ENCODE measurements around the gene LCAT.

Gene LCAT

DNA sequence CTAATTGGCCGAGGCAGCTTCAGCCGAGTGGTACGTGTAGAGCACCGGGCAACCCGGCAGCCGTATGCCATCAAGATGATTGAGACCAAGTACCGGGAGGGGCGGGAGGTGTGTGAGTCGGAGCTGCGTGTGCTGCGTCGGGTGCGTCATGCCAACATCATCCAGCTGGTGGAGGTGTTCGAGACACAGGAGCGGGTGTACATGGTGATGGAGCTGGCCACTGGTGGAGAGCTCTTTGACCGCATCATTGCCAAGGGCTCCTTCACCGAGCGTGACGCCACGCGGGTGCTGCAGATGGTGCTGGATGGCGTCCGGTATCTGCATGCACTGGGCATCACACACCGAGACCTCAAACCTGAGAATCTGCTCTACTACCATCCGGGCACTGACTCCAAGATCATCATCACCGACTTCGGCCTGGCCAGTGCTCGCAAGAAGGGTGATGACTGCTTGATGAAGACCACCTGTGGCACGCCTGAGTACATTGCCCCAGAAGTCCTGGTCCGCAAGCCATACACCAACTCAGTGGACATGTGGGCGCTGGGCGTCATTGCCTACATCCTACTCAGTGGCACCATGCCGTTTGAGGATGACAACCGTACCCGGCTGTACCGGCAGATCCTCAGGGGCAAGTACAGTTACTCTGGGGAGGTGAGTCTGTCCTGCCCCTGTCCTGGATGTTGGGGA, 34.7 kb downstream of the LCAT start:
- no peak for DNase-seq

DNA sequence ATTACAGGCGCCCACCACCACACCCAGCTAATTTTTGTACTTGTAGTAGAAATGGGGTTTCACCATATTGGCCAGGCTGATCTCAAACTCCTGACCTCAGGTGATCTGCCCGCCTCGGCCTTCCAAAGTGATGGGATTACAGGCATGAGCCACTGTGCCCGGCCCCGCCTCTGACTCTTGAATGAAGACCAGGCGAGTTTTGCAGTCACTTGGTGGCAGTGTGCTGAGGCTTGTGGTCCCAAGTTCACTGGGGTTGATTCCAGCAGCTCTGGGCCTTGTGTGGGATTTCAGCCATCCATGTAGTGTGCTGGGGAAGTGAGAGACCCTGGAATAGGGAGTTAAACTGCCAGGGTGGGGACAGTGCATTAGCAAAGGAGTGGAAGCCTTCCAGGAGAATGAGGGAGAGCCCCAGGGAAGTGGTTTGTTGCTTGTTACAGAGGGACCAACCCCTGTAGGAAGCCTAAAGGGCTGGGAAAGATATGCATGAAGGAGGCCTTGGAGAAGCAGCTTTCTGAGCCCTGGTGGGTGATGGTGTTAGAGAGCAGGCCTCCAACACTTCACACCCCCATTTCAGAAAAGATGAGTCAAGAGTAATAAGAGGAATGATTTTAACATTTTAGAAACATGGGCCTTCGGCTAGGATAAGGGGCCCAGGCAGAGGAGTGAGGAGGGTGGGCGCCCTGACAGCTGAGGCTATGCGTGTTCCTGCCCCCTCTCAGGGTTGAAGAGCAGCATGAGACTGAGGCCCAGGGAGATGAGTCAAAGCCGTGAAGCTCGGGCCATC, 36.3 kb downstream of the LCAT start:
- no peak for DNase-seq

DNA sequence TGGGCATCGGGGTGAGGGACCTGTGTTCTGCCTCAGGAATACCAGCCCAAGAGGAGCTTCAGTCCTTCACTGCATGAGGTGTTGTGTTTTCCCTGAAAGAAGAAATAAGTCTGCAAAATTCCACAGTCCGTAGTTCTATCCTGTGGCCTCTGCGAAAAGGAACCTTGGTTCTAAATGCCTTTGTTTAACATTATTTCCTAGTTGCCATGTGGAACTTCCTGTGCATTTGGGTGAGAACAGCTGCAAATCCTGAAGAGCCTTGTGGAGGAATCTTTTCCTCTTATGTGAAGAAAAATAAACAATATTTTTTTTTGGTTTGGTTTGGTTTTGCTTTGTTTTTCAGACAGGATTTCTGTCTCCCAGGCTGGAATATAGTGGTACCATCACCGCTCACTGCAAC, 41.1 kb downstream of the LCAT start:
- DNase-seq: no peak

DNA sequence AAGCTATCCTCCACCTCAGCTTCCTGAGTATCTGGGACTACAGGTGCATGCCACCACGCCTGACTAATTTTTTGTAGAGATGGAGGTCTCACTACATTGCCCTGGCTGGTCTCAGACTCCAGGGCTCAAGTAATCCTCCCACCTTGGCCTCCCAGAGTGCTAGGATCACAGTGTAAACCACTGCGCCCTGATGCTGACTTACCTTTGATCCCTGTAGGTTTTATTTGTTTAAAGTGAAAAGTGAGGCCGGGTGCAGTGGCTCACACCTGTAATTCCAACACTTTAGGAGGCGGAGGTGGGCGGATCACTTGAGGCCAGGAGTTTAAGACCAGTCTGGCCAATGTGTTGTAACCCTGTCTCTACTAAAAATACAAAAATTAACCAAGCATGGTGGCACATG, 42.2 kb downstream of the LCAT start:
- no peak for DNase-seq

GRCh38 chr16:67897231-67897630, 46.7 kb downstream of the LCAT start:
- DNase-seq: no peak

DNA sequence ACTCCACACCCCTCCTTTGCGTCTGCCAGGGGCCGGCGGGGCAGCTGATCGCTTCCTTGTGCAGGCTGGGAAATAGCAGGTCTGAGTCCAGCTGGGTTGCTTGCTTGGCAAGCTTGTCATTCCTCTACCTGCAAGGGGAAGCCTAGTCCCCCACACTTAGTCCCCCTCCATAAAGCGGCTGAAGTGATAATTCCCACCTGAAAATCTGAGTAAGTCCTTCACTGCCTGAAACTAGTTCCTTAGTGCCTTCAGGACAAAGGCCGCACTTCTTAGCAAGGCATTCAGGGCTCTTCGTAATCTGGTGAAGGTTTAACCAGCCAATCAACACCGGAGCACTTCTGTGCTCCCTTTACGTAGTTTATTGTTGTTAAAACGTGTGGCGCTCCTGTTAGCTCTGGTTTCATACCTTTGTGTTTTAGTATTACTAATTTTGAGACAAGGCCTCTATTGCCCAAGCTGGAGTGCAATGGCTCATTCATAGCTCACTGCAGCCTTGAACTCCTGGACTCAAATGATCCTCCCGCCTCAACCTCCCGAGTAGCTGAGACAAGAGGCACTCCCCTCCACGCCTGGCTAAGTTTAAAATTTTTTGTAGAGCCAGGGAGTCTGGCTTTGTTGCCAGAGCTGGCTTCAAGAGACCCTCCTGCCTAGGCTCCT, 50.0 kb downstream of the LCAT start:
- no peak for DNase-seq

DNA sequence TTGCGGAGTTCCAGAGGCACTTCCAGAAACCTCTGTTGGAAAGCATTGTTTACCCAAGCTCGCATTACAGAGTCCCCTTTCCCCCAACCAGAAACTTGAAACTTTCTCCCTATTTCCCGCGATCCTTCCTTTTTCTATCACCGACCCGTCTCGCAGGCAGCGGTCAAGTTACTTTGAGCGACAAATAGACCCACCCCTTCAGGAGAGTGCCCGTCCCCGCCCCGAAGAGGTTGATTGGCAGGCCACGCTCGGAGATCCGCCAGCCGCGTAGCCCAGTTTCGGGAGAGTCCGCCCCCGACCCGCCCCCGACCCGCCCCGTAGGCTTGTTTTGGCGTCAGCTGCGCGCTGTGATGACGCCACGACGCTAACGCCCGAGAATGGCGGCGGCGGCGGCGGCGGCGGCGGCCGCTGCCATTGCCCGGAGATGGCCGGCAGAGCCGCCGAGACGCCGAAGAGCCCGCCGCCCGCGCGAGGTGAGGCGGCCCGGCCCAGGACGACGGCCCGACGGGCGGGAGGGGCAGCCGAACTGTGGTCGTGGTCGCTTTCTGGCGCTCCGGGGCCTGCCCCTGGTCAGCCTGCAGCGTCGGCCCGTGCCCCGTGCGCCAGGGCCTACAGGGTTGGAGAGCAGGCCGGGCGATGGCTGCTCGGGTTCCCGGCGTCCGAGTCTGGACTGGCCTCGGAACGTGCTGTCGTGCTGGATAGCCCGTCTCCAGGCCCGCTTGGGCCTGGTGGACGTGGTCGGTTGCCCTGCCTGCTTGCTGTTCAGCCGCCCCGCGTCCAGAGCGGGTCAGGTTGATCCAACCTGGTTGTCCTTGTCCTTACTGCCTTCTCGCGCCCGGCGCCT, 50.8 kb downstream of the LCAT start, which contains the start of gene PSKH1:
Gene PSKH1 (plus strand): TSS at position 356 of the 844 bp plus-strand sequence. CDS start 15,496 bp downstream, outside the sequence.
- peak; percentile 92 for DNase-seq

DNA sequence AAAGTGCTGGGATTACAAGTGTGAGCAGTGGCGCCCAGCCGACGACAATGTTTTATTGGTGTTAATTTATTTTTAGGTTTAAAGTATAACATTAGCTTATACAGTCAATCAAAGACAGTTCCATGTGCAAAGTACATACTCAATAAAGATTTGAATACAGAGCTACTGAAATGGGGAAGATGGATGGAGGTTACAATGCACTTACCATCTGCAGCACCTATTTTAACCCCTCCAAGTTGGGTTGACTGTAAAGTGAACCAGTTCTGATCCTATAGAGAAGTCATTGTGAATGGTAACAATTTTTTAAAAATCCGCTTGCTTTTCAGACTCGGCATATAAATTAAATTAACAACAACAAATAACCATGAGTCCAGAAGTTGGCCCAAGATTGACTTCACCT, 51.5 kb downstream of the LCAT start:
- no peak for DNase-seq
